ENCODE results near the gene KHK.
A peak's percentile ranks its signal among the peaks of the same experiment; 100 is the strongest.

KHK gene

DNA sequence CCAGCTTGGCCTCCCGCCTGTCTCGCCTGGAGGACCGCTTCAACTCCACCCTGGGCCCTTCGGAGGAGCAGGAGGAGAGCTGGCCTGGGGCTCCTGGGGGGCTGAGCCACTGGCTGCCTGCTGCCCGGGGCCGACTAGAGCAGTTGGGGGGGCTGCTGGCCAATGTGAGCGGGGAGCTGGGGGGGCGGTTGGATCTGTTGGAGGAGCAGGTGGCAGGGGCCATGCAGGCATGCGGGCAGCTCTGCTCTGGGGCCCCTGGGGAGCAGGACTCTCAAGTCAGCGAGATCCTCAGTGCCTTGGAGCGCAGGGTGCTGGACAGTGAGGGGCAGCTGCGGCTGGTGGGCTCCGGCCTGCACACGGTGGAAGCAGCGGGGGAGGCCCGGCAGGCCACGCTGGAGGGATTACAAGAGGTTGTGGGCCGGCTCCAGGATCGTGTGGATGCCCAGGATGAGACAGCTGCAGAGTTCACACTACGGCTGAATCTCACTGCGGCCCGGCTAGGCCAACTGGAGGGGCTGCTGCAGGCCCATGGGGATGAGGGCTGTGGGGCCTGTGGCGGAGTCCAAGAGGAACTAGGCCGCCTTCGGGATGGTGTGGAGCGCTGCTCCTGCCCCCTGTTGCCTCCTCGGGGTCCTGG is 3.7 kb upstream of the KHK start:
- DNase-seq, result no peak

GRCh38 chr2:27083410-27084296 is 2.9 kb upstream of the KHK start:
- no peak for DNase-seq

DNA sequence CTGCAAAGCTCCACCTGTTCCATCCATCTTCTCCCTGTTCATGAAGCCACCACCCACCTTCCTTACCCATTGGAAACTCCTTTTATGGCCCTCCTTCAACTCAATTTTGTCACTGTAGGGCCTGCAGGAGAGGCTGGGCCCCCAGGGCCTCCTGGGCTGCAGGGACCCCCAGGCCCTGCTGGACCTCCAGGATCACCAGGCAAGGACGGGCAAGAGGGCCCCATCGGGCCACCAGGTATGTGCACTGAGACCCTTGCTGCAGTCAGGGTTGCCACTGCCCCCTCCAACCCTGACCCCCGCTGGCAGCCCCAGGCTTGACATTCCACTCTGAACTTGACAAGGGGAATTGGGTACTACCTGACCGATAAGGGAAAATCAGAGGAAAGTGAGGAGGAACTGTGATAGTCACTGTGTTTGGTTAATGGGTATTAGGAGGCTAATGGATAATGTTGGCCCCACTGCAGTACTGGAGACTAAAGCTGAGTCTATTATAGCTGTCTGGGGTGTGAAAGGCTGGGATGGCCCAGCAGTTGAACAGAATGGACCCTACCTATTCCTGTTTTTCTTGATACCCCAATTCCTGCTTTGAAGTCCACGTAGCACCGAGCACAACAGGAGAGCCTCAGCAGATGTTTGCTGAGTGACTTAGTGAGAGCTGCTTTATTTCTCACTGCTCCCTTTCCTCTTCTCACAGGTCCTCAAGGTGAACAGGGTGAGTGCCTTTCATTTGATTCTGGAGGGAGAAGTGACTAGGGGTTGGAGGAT is 2.1 kb upstream of the KHK start:
- DNase-seq, result no peak

DNA sequence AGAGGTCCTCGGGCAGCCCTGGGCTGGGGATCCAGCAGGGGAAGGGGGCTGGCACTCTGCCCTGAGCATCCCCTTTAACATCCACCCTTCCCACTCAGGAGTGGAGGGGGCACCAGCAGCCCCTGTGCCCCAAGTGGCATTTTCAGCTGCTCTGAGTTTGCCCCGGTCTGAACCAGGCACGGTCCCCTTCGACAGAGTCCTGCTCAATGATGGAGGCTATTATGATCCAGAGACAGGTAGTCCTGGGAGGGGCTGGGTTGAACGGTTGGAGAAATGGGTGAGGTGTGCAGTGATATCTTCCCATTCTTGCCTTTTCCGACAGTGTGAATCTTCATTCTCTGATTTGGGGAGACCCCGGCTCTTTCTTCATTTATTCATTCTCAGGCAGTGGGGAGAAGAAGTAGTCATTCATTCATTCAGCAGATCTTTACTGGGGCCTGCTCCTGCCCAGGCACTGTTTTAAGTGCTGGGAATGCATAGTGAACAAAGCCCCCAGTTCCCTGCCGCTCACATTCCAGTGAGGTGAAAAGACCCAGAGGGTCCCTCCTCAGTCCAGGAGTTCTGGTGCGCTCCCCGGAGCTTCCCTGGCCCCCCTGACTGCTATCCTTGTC is 1.4 kb upstream of the KHK start:
- DNase-seq, result no peak

- peak; percentile 85 for DNase-seq
Measured at GRCh38 chr2:27085673-27086089, 891 bp upstream of the KHK start.

DNA sequence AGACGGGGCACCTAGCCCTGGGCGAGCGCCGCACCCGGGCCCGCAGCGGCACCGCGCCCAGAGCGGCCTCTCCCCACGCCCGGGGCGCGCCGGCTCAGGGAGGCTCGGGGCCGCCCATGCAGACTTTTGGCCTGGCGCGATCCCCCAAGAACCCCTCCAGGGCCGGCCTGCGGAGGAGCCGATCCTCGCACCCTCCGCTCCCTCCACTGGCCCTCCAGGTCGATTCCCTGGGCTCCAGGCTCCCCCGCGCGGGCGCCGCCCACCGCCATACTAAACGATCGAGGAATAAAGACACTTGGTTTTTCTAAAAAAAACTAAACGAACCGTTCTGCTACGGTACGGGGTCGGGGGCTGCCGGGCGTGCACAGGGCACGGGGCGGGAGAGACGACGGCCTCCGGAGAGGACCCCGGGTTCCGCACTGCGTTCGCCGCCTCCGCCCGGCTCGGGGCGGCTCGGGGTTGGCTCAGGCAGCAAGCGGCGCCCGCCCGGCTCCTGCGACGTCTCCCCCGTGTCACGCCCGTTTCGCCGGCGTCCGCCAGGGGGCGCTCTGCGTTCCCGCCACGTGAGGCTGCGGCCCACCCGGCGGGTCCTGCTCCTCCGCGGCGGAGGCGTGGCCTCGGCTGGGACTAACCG is 365 bp upstream of the KHK start:
- peak; percentile 98 for DNase-seq

GRCh38 chr2:27087823-27088410 is 1.3 kb downstream of the KHK start:
- DNase-seq, result no peak

DNA sequence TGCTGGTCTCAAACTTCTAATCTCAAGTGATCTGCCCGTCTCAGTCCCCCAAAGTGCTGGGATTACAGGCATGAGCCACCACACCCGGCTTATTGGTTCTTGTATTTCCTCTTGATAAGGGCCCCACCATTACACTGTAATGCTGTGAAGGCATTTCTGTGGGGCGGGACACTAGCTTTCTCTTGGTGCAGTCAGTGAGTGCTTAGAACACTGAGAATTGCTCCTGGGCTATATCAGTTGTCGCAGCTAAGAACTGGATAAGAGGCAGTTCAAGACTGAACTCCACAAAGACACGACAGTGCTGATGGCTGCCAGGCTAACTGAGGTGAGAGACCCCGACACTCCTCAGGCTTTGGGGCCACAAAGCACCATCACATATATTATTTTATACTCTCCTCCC is 2.1 kb downstream of the KHK start:
- no peak for DNase-seq

- DNase-seq, result no peak
Measured at GRCh38 chr2:27089111-27089954, 2.8 kb downstream of the KHK start.

DNA sequence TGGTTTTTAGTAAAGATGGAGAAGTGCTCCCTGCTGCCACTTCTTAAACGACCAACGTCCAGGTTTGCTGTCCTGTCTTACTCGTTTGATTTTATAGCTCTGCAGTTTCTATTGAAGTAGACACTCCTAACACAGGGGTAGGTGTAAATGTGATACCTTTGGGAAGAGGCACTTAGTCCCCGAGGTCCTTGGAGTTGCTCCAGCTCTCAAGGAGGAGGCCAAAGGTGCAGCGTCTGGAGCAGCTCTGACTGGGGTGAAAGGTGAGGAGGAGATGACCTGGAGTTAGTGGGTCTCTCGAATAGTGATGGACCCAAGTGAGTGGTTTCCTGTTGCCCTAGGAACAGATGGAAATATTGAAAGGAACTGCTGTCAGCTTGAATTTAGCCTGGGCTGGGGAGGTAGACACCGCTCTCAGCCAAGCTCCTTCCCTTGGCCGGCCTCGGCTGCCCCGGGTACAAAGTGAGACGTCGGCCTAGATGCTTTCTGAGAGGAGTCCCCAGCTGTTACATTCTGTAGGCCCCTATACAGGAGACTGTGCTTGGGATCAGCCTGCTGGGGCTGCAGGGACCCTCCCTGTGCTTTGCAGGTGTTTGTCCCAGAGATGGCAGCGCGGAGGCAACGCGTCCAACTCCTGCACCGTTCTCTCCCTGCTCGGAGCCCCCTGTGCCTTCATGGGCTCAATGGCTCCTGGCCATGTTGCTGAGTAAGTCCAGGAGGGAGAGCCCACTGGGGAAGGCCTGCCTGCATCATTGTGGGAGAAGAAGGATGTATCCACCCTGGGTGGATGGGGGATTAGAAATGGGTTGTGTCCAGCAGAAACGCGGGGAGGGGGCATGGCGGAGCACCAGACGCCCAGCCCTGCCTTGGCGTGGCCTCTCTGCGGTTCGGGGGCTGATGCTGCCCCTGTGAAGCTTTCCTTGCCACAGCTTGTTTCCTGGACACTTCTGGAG is 5.4 kb downstream of the KHK start:
- no peak for DNase-seq

DNA sequence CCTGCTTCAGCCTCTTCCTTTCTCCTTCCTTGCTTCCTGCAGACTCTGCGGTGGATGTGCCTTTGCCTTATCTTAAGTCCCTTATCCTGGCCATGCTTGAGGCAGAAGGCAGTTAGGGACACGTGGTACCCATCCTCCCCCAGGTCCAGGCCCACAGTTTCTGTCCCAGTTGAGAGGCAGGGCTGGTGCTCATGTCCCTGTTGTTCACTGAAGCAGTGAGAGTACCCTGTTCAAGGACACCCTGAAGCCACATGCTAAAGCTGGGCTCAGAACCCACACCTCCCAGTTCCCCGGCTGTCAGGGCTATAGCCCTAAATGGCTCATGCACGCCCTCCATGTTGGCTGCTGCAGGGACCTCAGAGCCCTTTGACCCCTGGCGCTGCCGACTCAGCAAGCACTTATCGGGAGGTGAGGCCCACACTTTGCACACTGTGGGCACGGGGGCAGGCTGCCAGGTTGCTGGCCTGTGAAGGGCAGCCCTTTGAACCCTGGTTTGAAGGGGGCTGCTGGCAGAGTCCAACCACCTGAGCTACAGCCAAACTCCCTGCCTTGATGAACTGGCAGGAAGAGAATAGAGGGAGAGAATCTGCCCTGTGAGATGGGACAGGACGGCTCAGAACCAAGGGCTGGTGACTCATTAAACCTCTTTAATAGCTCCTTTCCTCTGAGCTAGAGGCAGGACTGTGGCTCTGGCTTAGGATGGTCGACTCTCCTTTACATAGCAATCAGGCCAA is 6.3 kb downstream of the KHK start:
- no peak for DNase-seq

- DNase-seq, result no peak
Measured at GRCh38 chr2:27093430-27094352, 7.1 kb downstream of the KHK start.

DNA sequence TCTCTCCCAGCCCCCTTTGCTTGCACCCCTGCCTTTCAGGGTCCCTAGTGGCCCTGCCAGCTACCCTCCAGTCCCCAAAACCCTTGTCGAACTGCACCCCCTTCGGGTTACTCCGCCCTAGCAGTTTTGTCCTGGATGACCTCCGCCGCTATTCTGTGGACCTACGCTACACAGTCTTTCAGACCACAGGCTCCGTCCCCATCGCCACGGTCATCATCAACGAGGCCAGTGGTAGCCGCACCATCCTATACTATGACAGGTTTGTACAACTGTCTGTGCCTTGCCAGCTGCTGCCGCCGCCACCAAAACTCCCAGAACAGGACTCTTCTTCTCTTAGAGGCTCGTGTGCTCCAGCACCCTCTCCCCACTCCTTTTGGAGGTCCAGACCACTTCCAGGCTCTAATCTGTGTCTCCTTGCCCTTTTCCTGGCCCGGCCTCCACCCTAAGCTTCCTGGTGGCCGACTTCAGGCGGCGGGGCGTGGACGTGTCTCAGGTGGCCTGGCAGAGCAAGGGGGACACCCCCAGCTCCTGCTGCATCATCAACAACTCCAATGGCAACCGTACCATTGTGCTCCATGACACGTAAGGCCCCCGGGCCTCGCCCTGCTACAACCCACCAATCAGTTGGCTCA is 7.9 kb downstream of the KHK start:
- DNase-seq, result peak; percentile 39

DNA sequence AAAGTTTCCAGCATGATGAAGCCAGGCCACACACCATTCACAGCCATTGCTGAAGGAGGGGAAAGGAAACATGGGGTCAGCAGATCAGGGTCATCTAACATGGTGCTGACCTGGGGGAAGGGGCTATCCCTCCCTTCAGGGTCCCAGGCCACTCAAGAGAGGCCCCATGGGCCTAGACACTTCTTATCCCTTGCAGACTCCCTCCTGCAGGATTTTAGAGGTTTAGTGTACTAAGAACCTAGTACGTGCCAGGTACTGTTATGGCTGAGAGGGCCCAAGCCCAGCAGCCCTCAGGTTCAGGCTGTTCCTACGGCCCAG is 8.8 kb downstream of the KHK start:
- DNase-seq, result no peak

GRCh38 chr2:27095745-27096651 is 9.4 kb downstream of the KHK start:
- no peak for DNase-seq

GRCh38 chr2:27096748-27097297 is 10.3 kb downstream of the KHK start:
- DNase-seq, result no peak

- no peak for DNase-seq
Measured at GRCh38 chr2:27097341-27097740, 10.8 kb downstream of the KHK start.
